GM18526 (cell line): ENCODE data around the gene LOXL3.

Source experiments
- POLR2A ChIP-seq: IDR thresholded peaks from 3 replicates; pipeline ENCODE4 v1.6.1; 2011; ENCODE audit not compliant: insufficient read length; ENCODE audit errors: extremely low read depth

LOXL3 gene

DNA sequence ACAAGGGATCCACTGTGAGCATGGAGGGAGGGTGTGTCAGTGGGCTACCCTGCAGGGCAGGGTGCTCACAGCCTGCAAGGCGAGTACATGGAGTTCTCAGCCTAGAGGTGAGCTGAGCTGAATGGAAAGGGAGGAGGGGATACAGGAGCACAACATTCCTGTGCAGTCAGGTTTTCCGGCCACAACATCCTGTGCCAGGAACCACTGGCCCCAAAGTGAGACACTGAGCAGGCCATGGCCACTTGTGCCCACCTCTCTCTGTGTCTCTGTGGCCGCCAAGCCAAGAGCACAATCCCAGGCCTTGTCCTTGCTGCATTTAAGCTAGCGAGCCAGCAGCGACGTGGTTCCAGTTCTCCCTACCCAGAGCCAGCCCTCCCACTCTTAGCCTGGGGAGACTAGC is 6.8 kb upstream of the LOXL3 start:
- TF ChIP-seq POLR2A = no peak

DNA sequence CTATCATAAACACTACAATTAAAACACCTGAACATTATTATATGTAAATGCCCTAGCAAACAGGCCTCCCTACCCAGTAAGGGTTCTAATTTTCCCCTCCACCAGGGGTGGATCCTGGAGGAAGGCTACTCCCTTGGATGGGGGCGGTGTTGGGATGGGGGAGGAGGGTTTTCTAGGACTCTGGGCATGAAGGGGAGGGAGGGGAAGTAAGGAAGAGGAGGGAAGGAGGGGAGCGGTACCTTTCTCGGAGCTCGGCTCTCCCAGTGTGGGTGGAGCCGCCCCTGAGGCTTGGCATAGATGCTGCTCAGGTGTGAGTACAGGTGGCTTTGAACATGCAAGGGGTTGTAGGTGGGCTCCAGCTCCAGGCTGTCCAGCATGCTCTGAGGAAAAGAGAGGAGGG is 6.2 kb upstream of the LOXL3 start:
- no peak for TF ChIP-seq POLR2A

DNA sequence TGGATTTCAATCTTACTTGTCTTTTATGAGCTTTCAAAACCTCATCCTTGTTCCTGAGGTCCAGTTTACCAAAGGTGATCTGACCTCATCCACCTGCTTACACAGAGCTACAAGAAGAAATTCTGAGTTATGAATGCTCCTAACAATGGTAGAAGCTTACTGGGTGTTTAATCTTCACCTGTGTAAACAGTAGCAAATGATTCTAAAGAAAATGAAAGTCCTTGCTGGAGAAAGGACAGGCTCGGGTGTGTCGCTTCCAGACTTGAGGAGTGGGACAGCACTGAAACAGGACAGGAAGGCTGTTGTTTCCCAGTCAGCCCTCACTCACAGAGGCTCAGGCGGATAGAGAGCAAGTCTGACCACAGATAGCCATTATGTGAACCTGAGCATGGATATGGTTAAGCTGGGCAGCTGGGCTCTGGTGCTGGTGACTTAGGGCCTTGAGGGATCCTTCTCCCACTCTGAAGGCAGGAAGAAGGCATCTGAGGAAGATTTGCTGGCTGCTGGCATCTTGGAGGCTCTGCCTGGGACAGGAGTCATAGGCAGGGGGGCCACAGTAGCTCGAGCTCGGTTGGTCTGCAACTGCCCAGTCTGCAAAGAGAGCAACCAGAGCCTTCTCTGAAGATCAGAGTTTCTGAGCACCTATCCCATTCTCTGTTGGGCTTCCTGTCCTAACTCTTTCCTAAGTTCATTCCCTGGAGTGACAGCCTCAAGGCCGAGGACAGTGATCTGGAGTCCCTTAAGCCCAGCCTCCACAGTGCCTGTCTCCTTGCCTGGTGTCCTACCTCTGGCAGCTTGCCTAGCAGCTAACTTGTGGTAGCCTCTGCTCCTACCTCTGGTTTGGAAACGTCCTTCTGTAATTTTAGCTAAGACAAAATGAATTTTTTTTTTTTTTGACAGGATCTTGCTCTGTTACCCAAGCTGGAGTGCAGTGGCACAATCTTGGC is 4.8 kb upstream of the LOXL3 start:
- TF ChIP-seq POLR2A = no peak

DNA sequence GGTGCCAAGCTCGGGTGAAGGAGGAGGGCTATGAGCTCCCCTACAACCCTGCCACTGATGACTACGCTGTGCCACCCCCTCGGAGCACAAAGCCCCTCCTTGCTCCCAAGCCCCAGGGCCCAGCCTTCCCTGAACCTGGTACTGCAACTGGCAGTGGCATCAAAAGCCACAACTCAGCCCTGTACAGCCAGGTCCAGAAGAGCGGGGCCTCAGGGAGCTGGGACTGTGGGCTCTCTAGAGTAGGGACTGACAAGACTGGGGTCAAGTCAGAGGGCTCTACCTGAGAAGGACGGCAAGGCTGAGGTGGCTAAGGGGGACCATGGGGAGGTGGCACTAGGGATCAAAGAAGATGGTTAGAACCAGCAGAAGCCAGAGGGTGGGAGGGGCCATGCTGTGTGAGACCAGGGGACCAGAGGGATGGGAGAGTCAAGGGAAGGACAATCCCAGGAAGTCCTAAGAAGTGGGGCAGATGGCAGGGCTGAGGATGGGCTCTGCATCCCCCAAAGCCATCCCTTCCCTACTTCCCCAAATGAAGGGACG is 3.2 kb upstream of the LOXL3 start:
- no peak for TF ChIP-seq POLR2A

DNA sequence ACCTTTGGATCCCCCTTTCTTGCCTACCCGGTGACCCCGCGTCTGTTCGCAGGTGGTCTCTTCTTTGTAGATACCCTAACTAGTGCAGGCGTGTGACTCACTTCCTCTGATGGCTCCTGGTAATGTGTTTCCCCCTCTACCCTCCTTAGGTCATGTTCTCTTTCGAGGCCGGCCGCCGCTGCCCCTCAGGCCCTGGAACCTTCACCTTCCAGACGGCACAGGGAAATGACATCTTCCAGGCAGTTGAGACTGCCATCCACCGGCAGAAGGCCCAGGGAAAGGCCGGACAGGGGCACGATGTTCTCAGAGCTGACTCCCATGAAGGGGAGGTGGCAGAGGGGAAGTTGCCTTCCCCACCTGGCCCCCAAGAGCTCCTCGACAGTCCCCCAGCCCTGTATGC is 2.4 kb upstream of the LOXL3 start:
- no peak for TF ChIP-seq POLR2A

DNA sequence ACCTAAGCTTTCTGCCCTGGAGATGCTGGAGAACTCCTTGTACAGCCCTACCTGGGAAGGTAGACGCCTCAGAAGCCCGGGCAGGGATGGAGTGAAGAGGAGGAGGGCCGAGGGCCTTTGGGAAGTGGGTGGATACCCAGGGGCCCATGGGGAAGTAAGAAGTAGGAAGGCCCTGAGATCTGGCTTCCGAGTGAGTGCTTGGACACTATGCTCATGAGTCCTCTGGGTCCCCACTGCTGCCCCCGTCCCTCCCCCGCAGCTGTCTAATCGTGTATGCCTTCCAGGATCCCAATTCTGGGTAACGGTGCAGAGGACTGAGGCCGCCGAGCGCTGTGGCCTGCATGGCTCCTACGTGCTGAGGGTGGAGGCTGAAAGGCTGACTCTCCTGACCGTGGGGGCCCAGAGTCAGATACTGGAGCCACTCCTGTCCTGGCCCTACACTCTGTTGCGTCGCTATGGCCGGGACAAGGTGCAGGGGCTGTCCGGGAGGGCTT is 1.9 kb upstream of the LOXL3 start:
- TF ChIP-seq POLR2A = no peak

DNA sequence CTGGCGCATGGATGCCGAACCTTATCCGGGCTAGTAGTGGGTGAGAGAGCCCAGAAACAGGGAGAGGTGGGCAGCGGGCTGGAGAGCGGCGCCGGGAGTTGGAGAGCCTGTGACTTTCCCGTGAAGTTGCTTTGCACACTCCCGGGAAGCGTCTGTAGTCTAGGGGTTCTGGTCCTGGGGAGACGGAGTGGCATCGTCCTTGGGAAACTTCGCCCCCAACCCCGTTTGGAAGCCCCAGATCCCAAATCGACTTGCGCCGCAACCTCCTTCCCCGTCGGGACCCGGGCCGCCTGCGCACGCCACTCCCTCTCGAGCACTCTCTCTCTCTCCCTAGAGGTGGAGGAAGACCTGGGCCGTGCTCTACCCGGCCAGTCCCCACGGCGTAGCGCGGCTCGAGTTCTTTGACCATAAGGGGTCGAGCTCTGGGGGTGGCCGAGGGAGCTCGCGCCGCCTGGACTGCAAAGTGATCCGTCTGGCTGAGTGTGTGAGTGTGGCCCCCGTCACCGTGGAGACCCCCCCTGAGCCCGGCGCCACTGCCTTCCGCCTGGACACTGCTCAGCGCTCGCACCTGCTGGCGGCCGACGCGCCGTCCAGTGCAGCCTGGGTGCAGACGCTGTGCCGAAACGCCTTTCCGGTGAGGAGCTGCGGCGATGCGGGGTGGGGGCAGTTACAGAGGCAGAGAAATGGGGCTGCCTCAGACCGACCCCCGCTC is 1.2 kb upstream of the LOXL3 start:
- peak; percentile 21 for TF ChIP-seq POLR2A

DNA sequence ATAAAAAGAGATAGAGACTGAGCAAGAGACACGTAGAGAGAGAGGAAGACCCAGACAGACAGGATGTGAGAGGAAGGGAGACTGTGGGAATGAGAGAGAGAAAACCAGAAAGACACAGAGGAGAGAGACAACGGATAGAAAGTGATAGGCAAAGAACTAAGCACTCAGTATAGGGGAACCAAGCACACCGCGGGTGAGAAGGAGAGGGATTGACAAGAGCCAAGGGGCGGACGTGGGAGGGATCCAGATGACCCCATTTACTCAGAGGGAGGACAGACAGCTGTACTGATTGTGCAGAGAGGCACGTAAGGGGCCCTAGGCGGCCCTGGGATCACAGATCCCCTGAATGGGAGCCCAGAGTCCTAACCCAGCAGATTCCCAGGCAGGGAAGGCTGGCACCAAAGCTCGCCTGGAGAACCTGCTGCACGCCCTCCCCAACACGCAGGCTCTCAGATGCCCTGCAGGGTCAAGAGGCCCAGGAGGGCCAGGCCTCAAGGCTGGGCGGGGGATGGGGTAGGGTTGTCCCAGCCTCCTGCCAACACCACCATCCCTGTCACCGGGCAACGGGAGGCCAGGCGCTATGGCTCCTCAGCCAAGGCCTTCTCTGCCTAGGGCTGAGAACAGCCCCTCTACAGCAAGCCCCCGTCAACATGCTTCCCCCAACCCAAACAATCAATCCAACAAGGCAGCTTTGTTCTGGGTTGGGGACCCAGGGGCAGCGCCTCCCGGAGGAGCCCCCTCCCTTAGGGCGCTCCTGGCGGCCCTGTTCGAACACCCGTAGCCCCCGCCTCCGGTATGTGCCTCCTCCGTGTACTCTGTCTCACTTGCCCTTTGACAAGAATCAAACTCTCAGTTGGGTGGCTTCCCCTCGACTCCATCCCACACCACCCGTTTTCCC is 579 bp downstream of the LOXL3 start:
- no peak for TF ChIP-seq POLR2A

DNA sequence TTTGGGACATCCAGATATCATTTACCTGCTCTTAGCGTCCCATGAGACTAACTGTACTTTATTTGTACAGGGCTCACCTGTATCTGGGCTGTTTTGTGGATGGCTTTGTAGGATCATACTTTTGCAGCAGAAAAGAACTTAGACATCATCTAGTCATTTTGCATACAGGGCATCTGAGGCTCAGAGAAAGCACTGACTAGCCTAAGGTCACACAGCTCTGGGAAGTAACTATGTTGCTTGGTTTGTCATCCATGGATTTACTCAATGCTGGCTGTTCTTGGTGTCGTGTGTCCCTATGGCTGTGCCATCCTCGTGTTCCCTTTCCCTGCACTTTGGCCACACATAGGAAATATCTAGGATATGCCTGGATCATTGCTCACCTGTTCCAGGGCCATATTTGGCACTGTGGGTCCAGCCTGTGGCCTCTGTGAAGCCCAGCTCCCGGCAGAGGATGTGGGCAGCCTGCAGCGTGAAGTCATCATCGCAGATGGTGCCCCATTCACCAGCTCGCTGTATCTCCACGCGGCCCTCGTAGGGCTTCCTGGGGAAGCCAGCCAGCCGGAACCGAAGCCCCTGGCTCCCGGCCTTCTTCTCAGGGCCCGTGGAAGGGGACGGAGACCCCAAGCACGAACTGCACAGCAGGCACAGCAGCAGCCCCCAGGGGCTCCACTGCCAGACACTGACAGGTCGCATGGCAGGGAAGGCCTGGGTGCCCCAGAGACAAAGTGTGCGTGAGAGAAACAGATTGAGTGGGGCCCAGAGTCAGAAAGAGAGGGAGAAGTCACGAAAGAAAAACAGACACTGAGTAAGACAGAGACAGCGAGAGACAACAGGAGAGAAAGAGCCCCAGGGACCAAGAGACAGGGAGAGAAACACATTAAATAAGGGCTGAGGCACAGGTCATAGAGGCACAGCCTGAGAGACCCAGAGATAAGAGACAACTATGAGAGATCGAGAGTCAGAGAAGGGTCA is 1.5 kb downstream of the LOXL3 start:
- no peak for TF ChIP-seq POLR2A

DNA sequence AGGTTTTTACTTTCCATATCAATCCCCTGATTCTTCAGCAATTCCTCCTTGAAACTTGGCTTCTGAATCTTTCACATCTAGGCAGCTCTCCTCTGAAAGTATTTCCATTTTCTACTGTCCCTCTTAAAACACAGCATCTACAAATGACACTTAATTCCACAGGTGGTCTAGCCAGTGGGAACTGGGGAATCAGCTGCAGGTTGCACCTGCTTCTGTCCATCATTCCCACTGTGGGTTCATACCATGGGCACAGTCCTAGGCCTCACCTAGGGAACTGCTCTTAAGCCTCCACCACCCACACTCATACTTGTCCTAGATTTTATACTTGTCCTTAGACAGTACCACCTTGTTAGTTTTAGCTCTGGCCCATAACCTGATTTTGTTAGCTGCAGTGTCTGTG is 2.2 kb downstream of the LOXL3 start:
- no peak for TF ChIP-seq POLR2A

DNA sequence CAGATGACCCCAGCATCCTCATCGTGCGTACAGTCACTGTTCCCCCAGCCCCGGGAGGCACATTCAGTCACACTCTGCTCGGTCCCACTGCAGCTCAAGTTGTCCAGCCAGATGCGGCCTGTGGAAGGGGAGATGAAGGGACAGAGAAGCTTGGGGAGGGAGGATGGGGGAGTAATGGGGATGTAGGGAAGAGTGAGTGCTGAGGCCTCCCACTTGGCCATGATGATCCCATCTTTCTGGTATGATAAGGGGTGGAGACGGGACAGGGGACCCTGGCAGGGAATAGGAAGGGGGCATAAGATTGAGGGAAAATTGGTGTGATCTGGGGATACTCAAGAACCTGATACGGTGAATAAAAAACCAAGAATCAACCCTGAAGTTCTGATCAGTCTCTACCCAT is 3.5 kb downstream of the LOXL3 start:
- TF ChIP-seq POLR2A = no peak

DNA sequence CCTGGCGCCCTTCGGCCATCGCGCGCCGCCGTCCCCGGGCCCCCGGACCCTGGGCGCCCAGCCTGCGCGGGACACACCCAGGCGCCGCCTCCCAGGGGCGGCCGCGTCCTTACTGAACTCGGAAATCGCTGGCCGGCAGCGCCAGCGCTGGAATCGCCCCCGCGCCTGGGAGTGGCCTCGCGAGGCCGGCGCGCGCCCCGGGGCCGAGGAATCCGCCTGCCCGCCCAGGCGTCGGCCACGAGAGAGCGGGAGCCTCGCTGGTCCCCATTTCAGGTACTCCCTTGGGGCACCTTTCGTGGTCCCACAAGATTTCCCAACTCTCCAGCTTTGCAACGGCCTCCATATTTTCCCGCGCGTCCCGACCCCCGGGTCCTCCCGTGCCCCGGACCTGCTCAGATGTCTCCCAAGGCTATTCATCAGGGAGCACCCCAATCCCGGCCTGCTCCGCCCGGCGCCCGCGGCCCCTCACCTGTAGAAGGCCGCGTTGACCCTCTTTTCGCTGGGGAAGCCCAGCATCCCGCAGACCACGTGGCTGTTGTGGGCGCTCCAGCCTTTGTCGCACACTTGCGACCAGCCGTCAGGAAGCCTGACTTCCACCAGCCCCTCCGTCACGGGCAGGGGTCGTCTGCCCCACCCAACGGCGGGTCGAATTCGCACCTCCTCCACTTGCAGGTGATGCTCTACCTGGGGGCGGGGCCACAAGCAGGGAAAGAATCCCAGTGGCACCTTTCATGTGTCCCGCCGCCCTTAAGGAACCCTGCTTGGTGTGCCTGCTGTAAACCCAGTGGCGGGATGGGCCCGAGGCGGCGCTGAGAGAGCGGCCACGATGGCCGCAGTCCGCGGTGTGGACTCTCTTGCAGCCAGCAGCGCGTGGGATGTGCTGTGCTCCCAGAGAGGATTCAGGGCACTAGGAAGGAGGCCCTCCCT is 4.6 kb downstream of the LOXL3 start:
- peak; percentile 25 for TF ChIP-seq POLR2A
